B cell (primary cell): Measurements from ENCODE around the gene C16orf92. TPM values are rescaled to one million over a fixed set of nuclear protein-coding genes. Genes with fewer than 3 reads are reported as not detected.
A peak's percentile ranks its signal among the peaks of the same experiment; 100 is the strongest.

Source experiments
- ATAC-seq: fragments of 200-7000 bp; cut with Tn5 transposase; one replicate; pipeline ENCODE4 v1.10.0; 2021; ENCODE audit warnings: low read depth, mild to moderate bottlenecking, moderate number of reproducible peaks, moderate library complexity
- CTCF ChIA-PET: fragments of 350-600 bp; sonication (Branson Sonifier 250); formaldehyde crosslinking; loops from one replicate; lab custom pipeline; 2021; ENCODE audit warnings: antibody characterized with exemption, inconsistent platforms; lab: Charles Lee
- POLR2A ChIA-PET: fragments of 350-600 bp; sonication (Branson Sonifier 250); formaldehyde crosslinking; loops from one replicate; lab custom pipeline; 2021; ENCODE audit warnings: antibody characterized with exemption; lab: Charles Lee
- DNase-seq: peaks from one replicate; pipeline ENCODE4 v3.0.0; 2013
- H2AFZ ChIP-seq: 2 replicates; pipeline ENCODE4 v1.6.1; 2012; ENCODE audit warnings: mild to moderate bottlenecking, low read depth, low read length; ENCODE audit not compliant: insufficient read depth, poor library complexity, severe bottlenecking
- H3K27ac ChIP-seq, 2 donors: 1 replicate in 1 of 2; 2 replicates in 1 of 2; pipeline ENCODE4 v1.5.1; 2012 to 2013; ENCODE audit warnings: low read length in 2 of 2, mild to moderate bottlenecking in 2 of 2, moderate library complexity in 1 of 2
- H3K27me3 ChIP-seq, 4 experiments: fragments of 200-600 bp in 1 of 4; sonication (generic) in 1 of 4; replicated peaks in 1 of 4; 1 replicate in 2 of 4; 2 replicates in 2 of 4; pipeline versions ENCODE4 v1.6.1 to v1.7.0; 2013 to 2016; ENCODE audit warnings: low read length in 3 of 4, mild to moderate bottlenecking in 2 of 4, mixed read lengths in 1 of 4, moderate library complexity in 1 of 4; ENCODE audit not compliant: insufficient read depth in 4 of 4, control insufficient read depth in 3 of 4; ENCODE audit errors: control extremely low read depth in 1 of 4
- H3K36me3 ChIP-seq, 2 experiments: replicated peaks in 1 of 2; 1 replicate in 1 of 2; 2 replicates in 1 of 2; pipeline versions ENCODE4 v1.6.1 to v1.7.1; 2013; ENCODE audit warnings: low read length in 1 of 2; ENCODE audit not compliant: insufficient read depth in 2 of 2, control insufficient read depth in 1 of 2; ENCODE audit errors: control extremely low read depth in 1 of 2, extremely low read depth in 1 of 2
- H3K4me1 ChIP-seq, 2 donors: fragments of 200-600 bp in 1 of 2; sonication (generic) in 1 of 2; 1 replicate in 1 of 2; 2 replicates in 1 of 2; pipeline versions ENCODE4 v1.5.1 to v1.6.1; 2013 to 2017; ENCODE audit warnings: low read length in 2 of 2; ENCODE audit not compliant: control insufficient read depth in 2 of 2, insufficient read depth in 2 of 2
- H3K4me2 ChIP-seq: replicated peaks from 2 replicates; pipeline ENCODE3; 2012; ENCODE audit warnings: mild to moderate bottlenecking, low read depth, low read length; ENCODE audit not compliant: poor library complexity, severe bottlenecking
- H3K4me3 ChIP-seq, 5 experiments: fragments of 200-600 bp in 1 of 5; sonication (generic) in 1 of 5; 1 replicate in 3 of 5; 2 replicates in 2 of 5; pipeline versions ENCODE4 v1.5.1 to v1.7.0; 2011 to 2016; ENCODE audit warnings: low read length in 4 of 5, mild to moderate bottlenecking in 4 of 5, low read depth in 2 of 5, control low read depth in 1 of 5, moderate library complexity in 1 of 5; ENCODE audit not compliant: insufficient read depth in 1 of 5; ENCODE audit errors: control extremely low read depth in 1 of 5, extremely low read depth in 1 of 5
- H3K79me2 ChIP-seq: fragments of 200-600 bp; sonication (generic); one replicate; pipeline ENCODE4 v1.6.0; 2016; ENCODE audit warnings: low read length; ENCODE audit not compliant: control insufficient read depth, insufficient read depth
- H3K9ac ChIP-seq: fragments of 200-600 bp; sonication (generic); 2 replicates; pipeline ENCODE4 v1.6.1; 2017; ENCODE audit warnings: mild to moderate bottlenecking, low read length, moderate library complexity
- H3K9me3 ChIP-seq, 3 donors: one replicate each; pipeline versions ENCODE4 v1.6.1 to v1.7.1; 2013; ENCODE audit warnings: low read length in 2 of 3; ENCODE audit not compliant: control insufficient read depth in 2 of 3, insufficient read depth in 1 of 3; ENCODE audit errors: control extremely low read depth in 1 of 3
- H4K20me1 ChIP-seq: 2 replicates; pipeline ENCODE4 v1.6.0; 2012; ENCODE audit warnings: mild to moderate bottlenecking, low read length; ENCODE audit not compliant: insufficient read depth, control insufficient read depth, poor library complexity, severe bottlenecking
- H3K27ac Mint-ChIP-seq: one replicate; pipeline ENCODE4 v1.8.0; 2021; ENCODE audit warnings: mixed read lengths
- H3K27me3 Mint-ChIP-seq: one replicate; pipeline ENCODE4 v1.8.0; 2021; ENCODE audit warnings: mixed read lengths
- H3K4me1 Mint-ChIP-seq: one replicate; pipeline ENCODE4 v1.8.0; 2021; ENCODE audit warnings: mixed read lengths
- H3K4me3 Mint-ChIP-seq: one replicate; pipeline ENCODE4 v1.8.0; 2021; ENCODE audit warnings: mixed read lengths
- H3K9me3 Mint-ChIP-seq: one replicate; pipeline ENCODE4 v1.8.0; 2022; ENCODE audit warnings: mixed read lengths; ENCODE audit not compliant: insufficient read depth
- EZH2 ChIP-seq: IDR thresholded peaks from 2 replicates; pipeline ENCODE4 v1.6.1; 2012; ENCODE audit warnings: borderline replicate concordance, low read depth, mild to moderate bottlenecking, moderate library complexity, low read length; ENCODE audit not compliant: insufficient read depth, poor library complexity, severe bottlenecking
- WGBS: methylation state at CpG from one replicate; pipeline ENCODE4 v1.1.5; 2013; ENCODE audit warnings: missing lambda C conversion rate; ENCODE audit not compliant: insufficient coverage; 5-methylcytosine and 5-hydroxymethylcytosine counted together
- intact Hi-C: fragments of 100-400 bp; cut with micrococcal nuclease; formaldehyde crosslinking; loops from one replicate; pipeline ENCODE4 v1.10.0; 2022
- polyA plus RNA-seq: library from polyadenylated mRNA; depleted of rRNA; stranded (reverse); fragments of >200 nt; gene quantifications from 2 replicates; pipeline ENCODE4 v1.2.3, GENCODE V29; 2012
- total RNA-seq, 2 donors: library from RNA; stranded (reverse); fragments of 120-200 nt in 1 of 2; gene quantifications; 1 replicate in 1 of 2; 2 replicates in 1 of 2; pipeline versions ENCODE4 v1.2.3 to v1.2.4, GENCODE V29; 2013 to 2022
- TF ChIP-seq, protein P1 (sequence below): fragments of 200-600 bp; IDR thresholded peaks from one replicate; pipeline ENCODE4 v1.8.0; 2022; ENCODE audit warnings: antibody characterized with exemption, mild to moderate bottlenecking

The C16orf92 gene
- total and polyA plus RNA-seq, 2 donors (not counting 1 experiment from before 2014, with no cell fraction given), result not detected

- Histone ChIP-seq H3K36me3 (peaks cover 0 to 38% of the 10 kb centered on the region in 2 experiments), H2AFZ (no peak overlapping the region), H3K9me3 (no peaks in the 10 kb centered on the region), H3K9ac (no peak overlapping the region), H3K4me2 (no peak overlapping the region), H3K4me1 (peaks cover 15 to 22% of the 10 kb centered on the region in 2 donors), H3K4me3 (no peak overlapping the region), H3K27ac (no peak overlapping the region), H4K20me1 (no peaks in the 10 kb centered on the region), H3K27me3 (no peaks in the 10 kb centered on the region), H3K79me2 (peaks cover 13% of the 10 kb centered on the region)
- Mint-ChIP-seq H3K27ac (peak overlapping the region; percentile 53), H3K4me3 (peak overlapping the region; percentile 32), H3K4me1 (peaks cover 30% of the 10 kb centered on the region), H3K9me3 (no peaks in the 10 kb centered on the region), H3K27me3 (no peaks in the 10 kb centered on the region)
- WGBS, result 92% methylated on average over 7 of the region's 7 CpGs
- ATAC-seq, result no peak
- ChIA-PET CTCF (interaction anchor here (1.8 kb wide), 1 partner anchor 19 kb away, joined by 5 read pairs; the partner anchor contains the start of gene TAOK2), POLR2A (no interaction called here)
- DNase-seq, result no peak
- intact Hi-C loops, result no loop called here
- TF ChIP-seq, protein P1, sequence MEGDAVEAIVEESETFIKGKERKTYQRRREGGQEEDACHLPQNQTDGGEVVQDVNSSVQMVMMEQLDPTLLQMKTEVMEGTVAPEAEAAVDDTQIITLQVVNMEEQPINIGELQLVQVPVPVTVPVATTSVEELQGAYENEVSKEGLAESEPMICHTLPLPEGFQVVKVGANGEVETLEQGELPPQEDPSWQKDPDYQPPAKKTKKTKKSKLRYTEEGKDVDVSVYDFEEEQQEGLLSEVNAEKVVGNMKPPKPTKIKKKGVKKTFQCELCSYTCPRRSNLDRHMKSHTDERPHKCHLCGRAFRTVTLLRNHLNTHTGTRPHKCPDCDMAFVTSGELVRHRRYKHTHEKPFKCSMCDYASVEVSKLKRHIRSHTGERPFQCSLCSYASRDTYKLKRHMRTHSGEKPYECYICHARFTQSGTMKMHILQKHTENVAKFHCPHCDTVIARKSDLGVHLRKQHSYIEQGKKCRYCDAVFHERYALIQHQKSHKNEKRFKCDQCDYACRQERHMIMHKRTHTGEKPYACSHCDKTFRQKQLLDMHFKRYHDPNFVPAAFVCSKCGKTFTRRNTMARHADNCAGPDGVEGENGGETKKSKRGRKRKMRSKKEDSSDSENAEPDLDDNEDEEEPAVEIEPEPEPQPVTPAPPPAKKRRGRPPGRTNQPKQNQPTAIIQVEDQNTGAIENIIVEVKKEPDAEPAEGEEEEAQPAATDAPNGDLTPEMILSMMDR, result no peak
- no peak for TF ChIP-seq EZH2
These were observed 30.5 kb upstream of the C16orf92 start for GRCh38 chr16:29992344-29992967.

DNA sequence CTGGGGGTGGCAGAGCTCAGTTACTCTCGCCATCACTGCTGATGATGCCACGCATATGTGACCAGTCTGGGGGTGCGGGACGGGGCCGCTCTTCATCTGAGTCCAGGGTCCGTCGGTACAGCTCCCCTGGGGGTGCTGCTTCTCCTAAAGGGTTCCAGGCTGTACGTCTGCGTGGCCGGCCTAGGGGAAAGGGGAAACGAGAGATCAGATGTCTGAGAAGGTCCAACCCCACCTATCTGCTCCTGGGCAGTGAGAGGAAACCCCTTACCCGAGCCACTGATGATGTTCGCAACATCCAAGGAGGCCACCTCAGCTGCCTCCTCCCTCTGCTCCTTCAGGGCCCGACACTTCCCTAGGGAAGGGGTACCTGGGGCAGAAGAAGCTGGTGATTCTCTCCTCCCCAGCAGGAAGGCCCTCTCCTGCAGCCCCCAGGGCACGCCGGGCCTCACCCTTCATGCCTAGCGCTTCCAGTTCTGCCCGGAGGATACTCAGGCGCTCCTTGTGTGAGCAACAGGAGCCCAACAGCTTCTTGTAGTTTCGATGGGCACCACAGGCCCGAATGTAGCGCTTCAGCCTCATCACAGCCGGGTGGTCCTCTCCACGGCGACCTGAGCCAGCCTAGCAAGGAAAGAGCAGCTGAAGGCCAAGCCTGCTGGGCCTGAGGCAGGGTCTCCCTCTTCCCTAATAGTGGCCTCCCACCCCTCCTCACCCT lies 29.7 kb upstream of the C16orf92 start:
- no peak overlapping the region for H2AFZ ChIP-seq
- no peak overlapping the region for H3K4me2 ChIP-seq
- H3K79me2 ChIP-seq, result peaks cover 13% of the 10 kb centered on the region
- H3K9me3 ChIP-seq, result no peaks in the 10 kb centered on the region
- 95% methylated on average over 21 of the region's 25 CpGs for WGBS
- TF ChIP-seq, protein P1, result no peak
- no peak for TF ChIP-seq EZH2
- peaks cover 34% of the 10 kb centered on the region for H3K4me1 Mint-ChIP-seq
- peaks cover 0 to 40% of the 10 kb centered on the region in 2 experiments for H3K36me3 ChIP-seq
- H3K9ac ChIP-seq, result no peak overlapping the region
- no peaks in the 10 kb centered on the region for H3K27me3 ChIP-seq
- ATAC-seq (no peak), DNase-seq (no peak)
- POLR2A ChIA-PET, result no interaction called here
- no peak overlapping the region for H3K27ac ChIP-seq
- intact Hi-C loops, result no loop called here
- no peak overlapping the region for H3K27ac Mint-ChIP-seq
- H3K27me3 Mint-ChIP-seq, result no peaks in the 10 kb centered on the region
- H4K20me1 ChIP-seq, result no peaks in the 10 kb centered on the region
- CTCF ChIA-PET, result interaction anchor here (1.2 to 1.8 kb wide), 2 partner anchors 20 to 39 kb away, joined by 4 to 5 read pairs; partner anchors contain the start of gene TAOK2
- no peaks in the 10 kb centered on the region for H3K9me3 Mint-ChIP-seq
- no peak overlapping the region for H3K4me3 Mint-ChIP-seq
- H3K4me1 ChIP-seq, result peaks cover 15 to 22% of the 10 kb centered on the region in 2 donors
- no peak overlapping the region for H3K4me3 ChIP-seq
